Right atrium auricular region (tissue), 2 donors: ENCODE results near the gene CIP2A. TPM values are rescaled to one million over a fixed set of nuclear protein-coding genes. Genes with fewer than 3 reads are reported as not detected.

Experiments used
- DNase-seq: peaks from one replicate; pipeline ENCODE4 v3.0.0-alpha.2; 2019; ENCODE audit warnings: low spot score
- H3K27ac ChIP-seq, 2 donors: fragments of 200-600 bp; sonication (generic); 1 replicate in 1 of 2; 2 replicates in 1 of 2; pipeline ENCODE4 v1.5.1; 2016 to 2019
- H3K27me3 ChIP-seq, 2 donors: fragments of 200-600 bp; sonication (generic); one replicate each; pipeline versions ENCODE4 v1.5.1 to v1.6.0; 2017 to 2019
- H3K36me3 ChIP-seq: fragments of 200-600 bp; sonication (generic); one replicate; pipeline ENCODE4 v1.5.1; 2016
- H3K4me1 ChIP-seq, 2 donors: fragments of 200-600 bp; sonication (generic); one replicate each; pipeline versions ENCODE4 v1.5.1 to v1.6.0; 2017 to 2019
- H3K4me3 ChIP-seq, 2 donors: fragments of 200-600 bp; sonication (generic); 1 replicate in 1 of 2; 2 replicates in 1 of 2; pipeline ENCODE4 v1.5.1; 2017 to 2019; ENCODE audit warnings: mild to moderate bottlenecking in 1 of 2, moderate library complexity in 1 of 2
- H3K9me3 ChIP-seq, 2 donors: fragments of 200-600 bp; sonication (generic); one replicate each; pipeline ENCODE4 v1.5.1; 2019
- total RNA-seq, 2 donors: library from RNA; depleted of rRNA; stranded (reverse); fragments of >200 nt; gene quantifications; one replicate each; pipeline ENCODE4 v1.1.0, GENCODE V29; 2016
- TF ChIP-seq, protein P1 (sequence below), 2 donors: fragments of 200-600 bp; sonication (generic); IDR thresholded peaks; one replicate each; pipeline ENCODE4 v1.5.1; 2019; ENCODE audit warnings: antibody characterized with exemption in 2 of 2

CIP2A gene
- total RNA-seq, 2 donors from 2014 or later: 0.83 to 2.9 TPM

- Histone ChIP-seq H3K27ac (no peak overlapping the region), H3K36me3 (no peaks in the 10 kb centered on the region), H3K27me3 (no peaks in the 10 kb centered on the region), H3K4me1 (no peaks in the 10 kb centered on the region), H3K4me3 (no peak overlapping the region), H3K9me3 (no peaks in the 10 kb centered on the region)
- TF ChIP-seq, protein P1, sequence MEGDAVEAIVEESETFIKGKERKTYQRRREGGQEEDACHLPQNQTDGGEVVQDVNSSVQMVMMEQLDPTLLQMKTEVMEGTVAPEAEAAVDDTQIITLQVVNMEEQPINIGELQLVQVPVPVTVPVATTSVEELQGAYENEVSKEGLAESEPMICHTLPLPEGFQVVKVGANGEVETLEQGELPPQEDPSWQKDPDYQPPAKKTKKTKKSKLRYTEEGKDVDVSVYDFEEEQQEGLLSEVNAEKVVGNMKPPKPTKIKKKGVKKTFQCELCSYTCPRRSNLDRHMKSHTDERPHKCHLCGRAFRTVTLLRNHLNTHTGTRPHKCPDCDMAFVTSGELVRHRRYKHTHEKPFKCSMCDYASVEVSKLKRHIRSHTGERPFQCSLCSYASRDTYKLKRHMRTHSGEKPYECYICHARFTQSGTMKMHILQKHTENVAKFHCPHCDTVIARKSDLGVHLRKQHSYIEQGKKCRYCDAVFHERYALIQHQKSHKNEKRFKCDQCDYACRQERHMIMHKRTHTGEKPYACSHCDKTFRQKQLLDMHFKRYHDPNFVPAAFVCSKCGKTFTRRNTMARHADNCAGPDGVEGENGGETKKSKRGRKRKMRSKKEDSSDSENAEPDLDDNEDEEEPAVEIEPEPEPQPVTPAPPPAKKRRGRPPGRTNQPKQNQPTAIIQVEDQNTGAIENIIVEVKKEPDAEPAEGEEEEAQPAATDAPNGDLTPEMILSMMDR (IDR thresholded peaks at IDR 0.05): no peak
- DNase-seq: no peak
Observed at GRCh38 chr3:108548886-108549285, 40.4 kb downstream of the CIP2A start.

GRCh38 chr3:108548304-108548703 is 40.9 kb downstream of the CIP2A start:
- DNase-seq: no peak
- Histone ChIP-seq H3K4me1 (no peaks in the 10 kb centered on the region), H3K27me3 (no peaks in the 10 kb centered on the region), H3K9me3 (no peaks in the 10 kb centered on the region), H3K4me3 (no peak overlapping the region), H3K27ac (no peak overlapping the region), H3K36me3 (no peaks in the 10 kb centered on the region)
- TF ChIP-seq, protein P1 (IDR thresholded peaks at IDR 0.05): no peak

DNA sequence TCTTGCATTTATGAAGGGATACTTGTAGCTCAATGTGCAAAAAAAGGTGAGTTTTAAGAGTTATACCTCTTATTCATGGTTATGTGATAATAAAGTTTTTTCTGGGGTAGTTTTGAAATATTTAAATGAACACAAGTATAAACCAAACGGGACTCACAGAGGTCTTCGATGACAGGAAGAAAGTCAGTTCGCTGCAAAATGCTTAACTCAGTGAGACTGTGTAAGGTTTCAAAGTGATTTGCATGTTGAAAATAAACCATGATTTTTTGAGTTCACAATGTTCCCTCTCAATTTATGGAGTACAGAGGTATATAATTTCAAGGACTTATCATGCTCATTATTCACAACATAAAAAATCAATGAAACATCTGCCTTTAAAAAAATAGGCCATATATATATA is 42.5 kb downstream of the CIP2A start:
- Histone ChIP-seq H3K4me1 (no peaks in the 10 kb centered on the region), H3K4me3 (peak overlapping the region in 1 of 2 donors; percentile 20), H3K27me3 (no peaks in the 10 kb centered on the region), H3K9me3 (no peaks in the 10 kb centered on the region), H3K27ac (peak overlapping the region in 1 of 2 donors; percentile 19), H3K36me3 (no peaks in the 10 kb centered on the region)
- TF ChIP-seq, protein P1 (IDR thresholded peaks at IDR 0.05): no peak
- DNase-seq: no peak

DNA sequence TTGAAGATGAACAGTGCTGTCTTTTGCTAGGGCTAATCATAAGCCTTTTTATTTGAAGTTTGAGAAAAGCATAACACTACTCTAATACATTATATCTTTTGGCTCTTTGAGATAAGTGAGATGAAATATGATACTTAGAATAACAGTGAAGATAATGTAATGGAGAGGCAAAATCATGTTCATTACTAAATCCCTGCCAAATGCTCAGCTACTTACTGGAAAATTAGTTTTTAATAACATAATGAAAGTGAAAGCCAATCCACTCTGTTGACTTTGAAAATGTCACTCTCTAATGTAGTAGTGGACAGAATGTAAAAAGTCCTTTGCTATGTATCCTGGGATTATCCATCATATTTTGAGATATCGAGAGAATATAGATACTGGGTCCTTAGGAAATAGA is 43.0 kb downstream of the CIP2A start:
- TF ChIP-seq, protein P1 (IDR thresholded peaks at IDR 0.05): no peak
- H3K27me3 ChIP-seq: no peaks in the 10 kb centered on the region
- H3K9me3 ChIP-seq: no peaks in the 10 kb centered on the region
- H3K4me1 ChIP-seq: no peaks in the 10 kb centered on the region
- DNase-seq: no peak
- peak overlapping the region in 1 of 2 donors; percentile 19 for H3K27ac ChIP-seq
- no peaks in the 10 kb centered on the region for H3K36me3 ChIP-seq
- H3K4me3 ChIP-seq: peak overlapping the region in 1 of 2 donors; percentile 20

GRCh38 chr3:108538083-108538482 is 51.2 kb downstream of the CIP2A start:
- no peaks in the 10 kb centered on the region for H3K4me1 ChIP-seq
- H3K27ac ChIP-seq: no peak overlapping the region
- H3K9me3 ChIP-seq: no peaks in the 10 kb centered on the region
- no peaks in the 10 kb centered on the region for H3K36me3 ChIP-seq
- H3K4me3 ChIP-seq: no peak overlapping the region
- no peak for DNase-seq
- TF ChIP-seq, protein P1 (IDR thresholded peaks at IDR 0.05): no peak
- no peaks in the 10 kb centered on the region for H3K27me3 ChIP-seq
